Keratinocyte (primary cell): ENCODE results near the gene TMEM80. TPM values are rescaled to one million over a fixed set of nuclear protein-coding genes. Genes with fewer than 3 reads are reported as not detected.

Experiments
- DNase-seq: peaks from one replicate; pipeline ENCODE4 v3.0.0-alpha.2; 2011; ENCODE audit warnings: low read depth, missing footprints, low spot score
- FAIRE-seq: peaks from 2 replicates; lab custom pipeline; 2011; peaks lifted over from hg19 to GRCh38; lab: Jason Lieb, UNC
- H2AFZ ChIP-seq: 2 replicates; pipeline ENCODE4 v1.6.0; 2012; ENCODE audit warnings: low read length, control low read depth, inconsistent platforms; ENCODE audit not compliant: control insufficient read depth
- H3K27ac ChIP-seq: 2 replicates; pipeline ENCODE4 v1.5.1; 2011; ENCODE audit warnings: low read length; ENCODE audit not compliant: control insufficient read depth, insufficient read depth
- H3K27me3 ChIP-seq: 3 replicates; pipeline ENCODE4 v1.6.0; 2011; ENCODE audit warnings: low read length; ENCODE audit not compliant: control insufficient read depth, insufficient read depth; ENCODE audit errors: extremely low read depth
- H3K36me3 ChIP-seq, 2 experiments: 2 replicates in 1 of 2; 3 replicates in 1 of 2; pipeline ENCODE4 v1.5.1; 2011; ENCODE audit warnings: low read length in 2 of 2, mild to moderate bottlenecking in 1 of 2; ENCODE audit not compliant: control insufficient read depth in 2 of 2, insufficient read depth in 2 of 2; ENCODE audit errors: extremely low read depth in 1 of 2
- H3K4me1 ChIP-seq: 3 replicates; pipeline ENCODE4 v1.5.1; 2011; ENCODE audit warnings: low read length; ENCODE audit not compliant: control insufficient read depth, insufficient read depth; ENCODE audit errors: extremely low read depth
- H3K4me2 ChIP-seq: 3 replicates; pipeline ENCODE4 v1.6.0; 2011; ENCODE audit warnings: low read depth, low read length; ENCODE audit not compliant: control insufficient read depth, insufficient read depth; ENCODE audit errors: extremely low read depth
- H3K4me3 ChIP-seq, 3 experiments: fragments of 200-600 bp in 1 of 3; sonication (generic) in 1 of 3; 2 replicates in 2 of 3; 3 replicates in 1 of 3; pipeline ENCODE4 v1.5.1; 2011 to 2016; ENCODE audit warnings: low read length in 3 of 3, mild to moderate bottlenecking in 3 of 3, control low read depth in 2 of 3, inconsistent platforms in 1 of 3, low read depth in 1 of 3, mixed read lengths in 1 of 3, mixed run types in 1 of 3, moderate library complexity in 1 of 3; ENCODE audit not compliant: control insufficient read depth in 2 of 3, insufficient read depth in 2 of 3; ENCODE audit errors: extremely low read depth in 1 of 3
- H3K79me2 ChIP-seq: 2 replicates; pipeline ENCODE4 v1.6.0; 2012; ENCODE audit warnings: low read length; ENCODE audit not compliant: control insufficient read depth, insufficient read depth
- H3K9ac ChIP-seq: 3 replicates; pipeline ENCODE4 v1.6.0; 2011; ENCODE audit warnings: low read length; ENCODE audit not compliant: control insufficient read depth, insufficient read depth; ENCODE audit errors: extremely low read depth
- H3K9me1 ChIP-seq: 3 replicates; pipeline ENCODE4 v1.6.0; 2011; ENCODE audit warnings: low read length; ENCODE audit not compliant: control insufficient read depth, insufficient read depth; ENCODE audit errors: extremely low read depth
- H3K9me3 ChIP-seq: 2 replicates; pipeline ENCODE4 v1.5.1; 2012; ENCODE audit warnings: low read depth, low read length; ENCODE audit not compliant: control insufficient read depth
- H4K20me1 ChIP-seq: 3 replicates; pipeline ENCODE4 v1.6.0; 2011; ENCODE audit warnings: low read length; ENCODE audit not compliant: control insufficient read depth, insufficient read depth; ENCODE audit errors: extremely low read depth
- EZH2 ChIP-seq: IDR thresholded peaks from one replicate; pipeline ENCODE4 v1.6.1; 2012; ENCODE audit warnings: inconsistent platforms, mild to moderate bottlenecking, low read length, moderate library complexity
- dilution Hi-C: fragments of 300-500 bp; cut with MboI; formaldehyde crosslinking; loops from one replicate; pipeline ENCODE4 v1.7.0; 2020; ENCODE audit warnings: low sequenced_read_pairs; ENCODE audit not compliant: extremely low pct_ligation_motif_present
- polyA plus RNA-seq, 5 experiments: library from polyadenylated mRNA; depleted of rRNA in 3 of 5; stranded (reverse) in 3 of 5; stranded (forward) in 1 of 5; unstranded in 1 of 5; fragments of >200 nt; gene quantifications; 1 replicate in 1 of 5; 2 replicates in 3 of 5; 3 replicates in 1 of 5; pipeline versions ENCODE4 v1.2.1 to v1.2.3, GENCODE V29; 2011 to 2012; ENCODE audit warnings: missing spikeins in 2 of 5, low read depth in 1 of 5, low replicate concordance in 1 of 5
- TF ChIP-seq, protein P1 (sequence below), 3 experiments: IDR thresholded peaks in 1 of 3; conservative IDR thresholded peaks in 1 of 3; optimal IDR thresholded peaks in 1 of 3; 2 replicates in 2 of 3; 3 replicates in 1 of 3; pipeline versions ENCODE3 to v1.5.1; 2011; ENCODE audit warnings: low read length in 3 of 3, mild to moderate bottlenecking in 3 of 3, moderate library complexity in 2 of 3, control low read depth in 1 of 3, inconsistent platforms in 1 of 3; ENCODE audit not compliant: insufficient read depth in 2 of 3; ENCODE audit errors: extremely low read depth in 1 of 3

TMEM80 gene
- polyA plus RNA-seq, 1 donor (not counting 4 experiments of a cell fraction or from before 2014, with no cell fraction given): 29.8 TPM

DNA sequence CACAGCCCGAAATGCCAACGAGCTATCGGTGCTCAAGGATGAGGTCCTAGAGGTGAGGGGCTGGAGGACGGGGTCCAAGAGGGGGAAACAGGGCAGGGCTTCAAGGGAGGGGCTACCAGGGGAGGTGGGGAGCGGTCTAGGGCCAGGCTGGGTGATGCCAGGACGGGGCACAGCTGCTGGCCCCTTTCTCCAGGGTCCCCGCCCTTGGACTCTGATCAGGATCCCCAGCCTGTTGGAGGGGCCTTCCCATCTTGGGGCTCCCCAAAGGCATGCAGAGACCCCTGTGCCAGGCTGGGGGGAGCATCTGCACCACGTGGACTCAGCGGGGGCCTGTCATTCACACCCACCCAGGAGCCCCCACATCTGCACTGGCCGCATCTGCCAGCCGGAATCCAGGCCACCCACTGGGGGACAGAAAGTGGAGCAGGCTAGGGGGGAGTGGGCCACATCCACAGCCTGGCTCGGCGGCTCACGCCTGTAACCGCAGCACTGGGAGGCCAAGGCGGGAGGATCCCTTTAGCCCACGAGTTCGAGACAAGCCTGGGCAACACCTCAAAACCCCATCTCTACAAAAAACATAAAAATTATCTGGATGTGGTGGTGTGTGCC, 29.3 kb downstream of the TMEM80 start:
- H3K4me1 ChIP-seq: peaks cover 12% of the 10 kb centered on the region
- no peak for DNase-seq
- H3K9ac ChIP-seq: no peak overlapping the region
- no peak overlapping the region for H3K27ac ChIP-seq
- peaks cover 2% of the 10 kb centered on the region for H4K20me1 ChIP-seq
- dilution Hi-C loops: no loop called here
- no peaks in the 10 kb centered on the region for H3K9me1 ChIP-seq
- no peaks in the 10 kb centered on the region for H3K79me2 ChIP-seq
- peaks cover 30 to 34% of the 10 kb centered on the region in 2 experiments for H3K36me3 ChIP-seq
- H3K9me3 ChIP-seq: no peaks in the 10 kb centered on the region
- TF ChIP-seq, protein P1, sequence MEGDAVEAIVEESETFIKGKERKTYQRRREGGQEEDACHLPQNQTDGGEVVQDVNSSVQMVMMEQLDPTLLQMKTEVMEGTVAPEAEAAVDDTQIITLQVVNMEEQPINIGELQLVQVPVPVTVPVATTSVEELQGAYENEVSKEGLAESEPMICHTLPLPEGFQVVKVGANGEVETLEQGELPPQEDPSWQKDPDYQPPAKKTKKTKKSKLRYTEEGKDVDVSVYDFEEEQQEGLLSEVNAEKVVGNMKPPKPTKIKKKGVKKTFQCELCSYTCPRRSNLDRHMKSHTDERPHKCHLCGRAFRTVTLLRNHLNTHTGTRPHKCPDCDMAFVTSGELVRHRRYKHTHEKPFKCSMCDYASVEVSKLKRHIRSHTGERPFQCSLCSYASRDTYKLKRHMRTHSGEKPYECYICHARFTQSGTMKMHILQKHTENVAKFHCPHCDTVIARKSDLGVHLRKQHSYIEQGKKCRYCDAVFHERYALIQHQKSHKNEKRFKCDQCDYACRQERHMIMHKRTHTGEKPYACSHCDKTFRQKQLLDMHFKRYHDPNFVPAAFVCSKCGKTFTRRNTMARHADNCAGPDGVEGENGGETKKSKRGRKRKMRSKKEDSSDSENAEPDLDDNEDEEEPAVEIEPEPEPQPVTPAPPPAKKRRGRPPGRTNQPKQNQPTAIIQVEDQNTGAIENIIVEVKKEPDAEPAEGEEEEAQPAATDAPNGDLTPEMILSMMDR (optimal IDR thresholded peaks at IDR 0.05 in 1 of 3, IDR thresholded peaks at IDR 0.05 in 1 of 3, conservative IDR thresholded peaks at IDR 0.05 in 1 of 3; ENCODE audit: extremely low read depth in 1 of 3, insufficient read depth in 2 of 3, low read length in 3 of 3): no peak
- TF ChIP-seq EZH2: no peak
- H2AFZ ChIP-seq: no peak overlapping the region
- no peak for FAIRE-seq
- no peak overlapping the region for H3K4me3 ChIP-seq
- H3K4me2 ChIP-seq: no peak overlapping the region
- H3K27me3 ChIP-seq: no peaks in the 10 kb centered on the region

DNA sequence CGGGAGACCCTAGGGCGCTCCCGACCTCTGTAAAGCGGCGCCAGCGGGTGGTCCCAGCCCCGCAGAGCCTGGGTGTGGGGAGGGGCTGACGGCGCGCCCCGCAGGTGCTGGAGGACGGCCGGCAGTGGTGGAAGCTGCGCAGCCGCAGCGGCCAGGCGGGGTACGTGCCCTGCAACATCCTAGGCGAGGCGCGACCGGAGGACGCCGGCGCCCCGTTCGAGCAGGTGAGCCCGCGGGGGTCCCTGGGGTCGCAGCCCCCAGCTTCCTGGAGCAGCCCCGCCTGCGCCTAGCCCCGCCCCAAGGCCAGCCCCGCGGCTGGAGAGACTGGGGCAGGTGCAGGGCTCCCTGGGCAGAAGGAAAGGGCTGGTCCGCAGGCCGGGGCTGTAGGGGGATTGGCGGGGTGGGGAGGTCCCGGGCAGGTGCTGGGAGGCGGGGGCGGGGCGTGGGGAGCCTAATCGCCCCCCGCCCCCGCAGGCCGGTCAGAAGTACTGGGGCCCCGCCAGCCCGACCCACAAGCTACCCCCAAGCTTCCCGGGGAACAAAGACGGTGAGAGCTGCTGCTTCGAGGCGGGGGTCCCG, 30.1 kb downstream of the TMEM80 start:
- Histone ChIP-seq H3K9me3 (no peaks in the 10 kb centered on the region), H3K27me3 (no peaks in the 10 kb centered on the region), H3K36me3 (peaks cover 23 to 34% of the 10 kb centered on the region in 2 experiments), H2AFZ (no peak overlapping the region), H3K4me2 (no peak overlapping the region), H3K4me3 (no peak overlapping the region), H3K9me1 (no peaks in the 10 kb centered on the region), H4K20me1 (peaks cover 2% of the 10 kb centered on the region), H3K9ac (no peak overlapping the region), H3K27ac (no peak overlapping the region), H3K4me1 (peaks cover 12% of the 10 kb centered on the region), H3K79me2 (no peaks in the 10 kb centered on the region)
- FAIRE-seq (no peak), DNase-seq (no peak)
- dilution Hi-C loops: no loop called here
- TF ChIP-seq EZH2: no peak
- TF ChIP-seq, protein P1 (optimal IDR thresholded peaks at IDR 0.05 in 1 of 3, IDR thresholded peaks at IDR 0.05 in 1 of 3, conservative IDR thresholded peaks at IDR 0.05 in 1 of 3; ENCODE audit: extremely low read depth in 1 of 3, insufficient read depth in 2 of 3, low read length in 3 of 3): no peak
